ENCODE data around the gene HDAC11.

Gene HDAC11

GRCh38 chr3:13530241-13531009, 50.3 kb downstream of the HDAC11 start:
- H3K27me3 ChIP-seq (ENCODE audit: low read depth, low read length): peaks cover 48% of the 10 kb centered on the region
- no peaks in the 10 kb centered on the region for H3K79me2 ChIP-seq (ENCODE audit: low read length)
- no peak overlapping the region for H2AFZ ChIP-seq (ENCODE audit: low read depth, low read length)
- H3K4me1 ChIP-seq (ENCODE audit: low read length): no peaks in the 10 kb centered on the region
- H3K4me3 ChIP-seq (ENCODE audit: low read length): no peak overlapping the region
- TF ChIP-seq EZH2phosphoT487 (IDR thresholded peaks at IDR 0.05; ENCODE audit: low read depth): no peak
- TF ChIP-seq, protein P1, sequence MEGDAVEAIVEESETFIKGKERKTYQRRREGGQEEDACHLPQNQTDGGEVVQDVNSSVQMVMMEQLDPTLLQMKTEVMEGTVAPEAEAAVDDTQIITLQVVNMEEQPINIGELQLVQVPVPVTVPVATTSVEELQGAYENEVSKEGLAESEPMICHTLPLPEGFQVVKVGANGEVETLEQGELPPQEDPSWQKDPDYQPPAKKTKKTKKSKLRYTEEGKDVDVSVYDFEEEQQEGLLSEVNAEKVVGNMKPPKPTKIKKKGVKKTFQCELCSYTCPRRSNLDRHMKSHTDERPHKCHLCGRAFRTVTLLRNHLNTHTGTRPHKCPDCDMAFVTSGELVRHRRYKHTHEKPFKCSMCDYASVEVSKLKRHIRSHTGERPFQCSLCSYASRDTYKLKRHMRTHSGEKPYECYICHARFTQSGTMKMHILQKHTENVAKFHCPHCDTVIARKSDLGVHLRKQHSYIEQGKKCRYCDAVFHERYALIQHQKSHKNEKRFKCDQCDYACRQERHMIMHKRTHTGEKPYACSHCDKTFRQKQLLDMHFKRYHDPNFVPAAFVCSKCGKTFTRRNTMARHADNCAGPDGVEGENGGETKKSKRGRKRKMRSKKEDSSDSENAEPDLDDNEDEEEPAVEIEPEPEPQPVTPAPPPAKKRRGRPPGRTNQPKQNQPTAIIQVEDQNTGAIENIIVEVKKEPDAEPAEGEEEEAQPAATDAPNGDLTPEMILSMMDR (IDR thresholded peaks at IDR 0.05; ENCODE audit: low read depth, low read length): no peak
- H4K20me1 ChIP-seq (ENCODE audit: insufficient read depth, low read length): no peaks in the 10 kb centered on the region
- no peaks in the 10 kb centered on the region for H3K9me3 ChIP-seq (ENCODE audit: insufficient read depth, low read length)
- H3K9ac ChIP-seq (ENCODE audit: low read length): no peak overlapping the region
- H3K27ac ChIP-seq (ENCODE audit: low read length): no peak overlapping the region
- no peaks in the 10 kb centered on the region for H3K36me3 ChIP-seq (replicated peaks; ENCODE audit: low read depth, low read length)
- H3K4me2 ChIP-seq (ENCODE audit: low read length): no peak overlapping the region

DNA sequence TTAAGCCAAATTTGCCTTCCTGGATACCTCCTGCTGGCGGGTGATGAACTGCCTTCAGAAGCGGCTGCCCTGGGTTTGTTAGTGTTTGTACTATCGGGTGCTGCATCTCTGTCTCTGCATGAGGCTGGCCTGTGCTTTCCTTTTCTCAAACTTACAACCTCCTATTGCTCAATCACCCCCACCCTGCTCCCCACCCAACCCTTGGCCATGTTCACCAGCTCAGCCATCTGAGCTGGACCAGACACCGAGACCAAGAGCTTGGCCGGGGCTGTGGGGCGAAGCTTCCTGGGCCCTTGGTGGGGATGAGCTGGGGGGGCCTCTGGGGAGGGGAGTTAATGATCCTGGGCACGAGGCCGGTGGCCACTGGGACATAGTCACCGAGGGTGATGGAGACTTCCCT, 52.0 kb downstream of the HDAC11 start:
- Histone ChIP-seq H3K9me3 (ENCODE audit: insufficient read depth, low read length) (no peaks in the 10 kb centered on the region), H3K27me3 (ENCODE audit: low read depth, low read length) (peaks cover 42% of the 10 kb centered on the region), H3K36me3 (replicated peaks; ENCODE audit: low read depth, low read length) (no peaks in the 10 kb centered on the region), H3K4me2 (ENCODE audit: low read length) (no peak overlapping the region), H3K27ac (ENCODE audit: low read length) (no peak overlapping the region), H2AFZ (ENCODE audit: low read depth, low read length) (no peak overlapping the region), H3K79me2 (ENCODE audit: low read length) (no peaks in the 10 kb centered on the region), H4K20me1 (ENCODE audit: insufficient read depth, low read length) (no peaks in the 10 kb centered on the region), H3K9ac (ENCODE audit: low read length) (no peak overlapping the region), H3K4me3 (ENCODE audit: low read length) (no peak overlapping the region), H3K4me1 (ENCODE audit: low read length) (no peaks in the 10 kb centered on the region)
- no peak for TF ChIP-seq EZH2phosphoT487 (IDR thresholded peaks at IDR 0.05; ENCODE audit: low read depth)
- TF ChIP-seq, protein P1 (IDR thresholded peaks at IDR 0.05; ENCODE audit: low read depth, low read length): no peak

DNA sequence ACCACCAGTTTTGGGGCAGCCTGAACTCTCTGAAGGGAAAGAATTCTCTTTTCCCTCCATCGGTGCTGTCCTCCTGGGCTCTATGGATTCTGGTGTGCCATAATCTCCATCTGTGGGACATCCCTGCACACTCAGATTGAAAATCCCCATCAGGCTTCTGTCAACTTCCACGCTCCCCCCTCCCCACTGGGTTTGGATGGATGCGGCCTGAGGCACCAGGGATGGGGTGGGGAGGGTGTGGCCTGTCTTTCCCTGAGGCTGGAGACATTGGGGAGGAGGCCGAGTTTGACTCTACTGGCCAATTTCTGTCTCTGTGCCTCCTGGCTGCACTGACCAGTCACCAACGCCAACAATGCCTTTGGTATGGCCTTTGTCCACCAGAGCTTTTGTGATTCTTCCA, 52.5 kb downstream of the HDAC11 start:
- Histone ChIP-seq H3K4me1 (ENCODE audit: low read length) (no peaks in the 10 kb centered on the region), H3K27me3 (ENCODE audit: low read depth, low read length) (peaks cover 37% of the 10 kb centered on the region), H3K4me3 (ENCODE audit: low read length) (no peak overlapping the region), H3K27ac (ENCODE audit: low read length) (no peak overlapping the region), H3K9me3 (ENCODE audit: insufficient read depth, low read length) (no peaks in the 10 kb centered on the region), H4K20me1 (ENCODE audit: insufficient read depth, low read length) (no peaks in the 10 kb centered on the region), H3K79me2 (ENCODE audit: low read length) (no peaks in the 10 kb centered on the region), H2AFZ (ENCODE audit: low read depth, low read length) (no peak overlapping the region), H3K9ac (ENCODE audit: low read length) (no peak overlapping the region), H3K4me2 (ENCODE audit: low read length) (no peak overlapping the region), H3K36me3 (replicated peaks; ENCODE audit: low read depth, low read length) (no peaks in the 10 kb centered on the region)
- TF ChIP-seq, protein P1 (IDR thresholded peaks at IDR 0.05; ENCODE audit: low read depth, low read length): no peak

DNA sequence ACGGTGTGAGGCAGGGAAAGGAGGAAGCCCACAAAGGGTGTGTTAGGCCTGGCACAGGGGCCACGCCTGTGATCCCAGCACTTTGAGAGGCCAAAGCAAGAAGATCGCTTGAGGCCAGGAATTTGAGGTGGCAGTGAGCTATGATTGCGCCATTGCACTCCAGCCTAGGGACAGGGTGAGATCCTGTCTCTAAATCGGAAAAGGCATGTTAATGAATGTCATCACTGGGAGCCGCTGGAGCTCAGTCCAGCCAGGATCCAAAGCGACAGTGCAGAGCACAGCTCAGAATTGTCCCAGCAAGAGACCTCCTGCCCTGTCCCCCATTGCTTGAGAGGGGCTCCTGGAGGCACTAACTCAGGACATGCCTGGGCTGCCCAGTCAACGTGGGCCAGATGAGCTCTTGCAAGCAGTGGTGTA, 53.8 kb downstream of the HDAC11 start:
- no peaks in the 10 kb centered on the region for H4K20me1 ChIP-seq (ENCODE audit: insufficient read depth, low read length)
- H3K9me3 ChIP-seq (ENCODE audit: insufficient read depth, low read length): no peaks in the 10 kb centered on the region
- H3K36me3 ChIP-seq (replicated peaks; ENCODE audit: low read depth, low read length): no peaks in the 10 kb centered on the region
- H2AFZ ChIP-seq (ENCODE audit: low read depth, low read length): no peak overlapping the region
- H3K9ac ChIP-seq (ENCODE audit: low read length): no peak overlapping the region
- H3K27ac ChIP-seq (ENCODE audit: low read length): no peak overlapping the region
- no peaks in the 10 kb centered on the region for H3K79me2 ChIP-seq (ENCODE audit: low read length)
- peaks cover 32% of the 10 kb centered on the region for H3K27me3 ChIP-seq (ENCODE audit: low read depth, low read length)
- H3K4me3 ChIP-seq (ENCODE audit: low read length): no peak overlapping the region
- no peaks in the 10 kb centered on the region for H3K4me1 ChIP-seq (ENCODE audit: low read length)
- no peak for TF ChIP-seq EZH2phosphoT487 (IDR thresholded peaks at IDR 0.05; ENCODE audit: low read depth)
- TF ChIP-seq, protein P1 (IDR thresholded peaks at IDR 0.05; ENCODE audit: low read depth, low read length): no peak
- H3K4me2 ChIP-seq (ENCODE audit: low read length): no peak overlapping the region

Data from OCI-LY3 (cell line).